Effector memory CD8-positive, alpha-beta T cell (primary cell): ENCODE data around the gene NUP42.

Experiments
- ATAC-seq: fragments of 150-1000 bp; cut with Tn5 transposase; replicated peaks from 2 replicates; pipeline ENCODE4 v1.10.0; 2021; ENCODE audit warnings: mild to moderate bottlenecking, moderate library complexity
- DNase-seq, 3 experiments: peaks; one replicate each; pipeline ENCODE4 v3.0.0; 2021
- H3K27ac Mint-ChIP-seq, 2 donors: one replicate each; pipeline ENCODE4 v1.8.0; 2022; ENCODE audit warnings: mild to moderate bottlenecking in 2 of 2, mixed read lengths in 2 of 2, moderate library complexity in 2 of 2
- H3K27me3 Mint-ChIP-seq, 2 donors: one replicate each; pipeline ENCODE4 v1.8.0; 2022; ENCODE audit warnings: mixed read lengths in 2 of 2
- H3K36me3 Mint-ChIP-seq: one replicate; pipeline ENCODE4 v1.8.0; 2022; ENCODE audit warnings: mild to moderate bottlenecking, moderate library complexity, mixed read lengths; ENCODE audit not compliant: insufficient read depth
- H3K4me1 Mint-ChIP-seq, 2 donors: one replicate each; pipeline ENCODE4 v1.8.0; 2022; ENCODE audit warnings: low read depth in 2 of 2, mixed read lengths in 2 of 2
- H3K4me3 Mint-ChIP-seq, 2 donors: one replicate each; pipeline ENCODE4 v1.8.0; 2022; ENCODE audit warnings: mild to moderate bottlenecking in 2 of 2, mixed read lengths in 2 of 2, moderate library complexity in 2 of 2
- H3K9me3 Mint-ChIP-seq, 2 donors: one replicate each; pipeline ENCODE4 v1.8.0; 2022; ENCODE audit warnings: mixed read lengths in 2 of 2

NUP42 gene

DNA sequence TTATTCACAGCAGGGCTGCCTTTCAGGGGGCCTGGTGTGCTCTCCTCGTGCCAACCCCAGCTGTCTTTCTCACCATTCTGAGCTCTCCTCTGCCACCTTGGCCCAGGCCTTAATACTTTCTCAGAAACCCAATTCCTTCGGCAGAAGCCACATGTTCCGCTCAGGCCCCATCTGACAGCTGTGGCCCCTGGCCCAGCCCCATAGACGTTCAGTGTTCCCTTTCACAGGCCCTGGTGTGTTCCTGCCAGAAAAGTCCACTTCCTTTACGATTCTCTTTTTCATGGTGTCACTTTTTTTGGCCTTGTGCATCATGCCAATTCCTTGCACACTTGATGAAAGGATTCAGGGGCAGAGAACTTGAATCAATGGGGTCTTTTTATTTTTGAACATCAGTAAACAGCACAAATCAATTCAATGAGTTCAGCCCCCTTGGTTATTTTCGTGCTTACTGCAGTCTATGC lies 48.8 kb downstream of the NUP42 start:
- H3K4me3 Mint-ChIP-seq: no peak overlapping the region
- peaks cover 1 to 9% of the 10 kb centered on the region in 2 donors for H3K4me1 Mint-ChIP-seq
- no peak overlapping the region for H3K27ac Mint-ChIP-seq
- H3K27me3 Mint-ChIP-seq: peaks cover 0 to 6% of the 10 kb centered on the region in 2 donors
- H3K9me3 Mint-ChIP-seq: no peaks in the 10 kb centered on the region
- no peak for ATAC-seq
- no peaks in the 10 kb centered on the region for H3K36me3 Mint-ChIP-seq
- no peak for DNase-seq

DNA sequence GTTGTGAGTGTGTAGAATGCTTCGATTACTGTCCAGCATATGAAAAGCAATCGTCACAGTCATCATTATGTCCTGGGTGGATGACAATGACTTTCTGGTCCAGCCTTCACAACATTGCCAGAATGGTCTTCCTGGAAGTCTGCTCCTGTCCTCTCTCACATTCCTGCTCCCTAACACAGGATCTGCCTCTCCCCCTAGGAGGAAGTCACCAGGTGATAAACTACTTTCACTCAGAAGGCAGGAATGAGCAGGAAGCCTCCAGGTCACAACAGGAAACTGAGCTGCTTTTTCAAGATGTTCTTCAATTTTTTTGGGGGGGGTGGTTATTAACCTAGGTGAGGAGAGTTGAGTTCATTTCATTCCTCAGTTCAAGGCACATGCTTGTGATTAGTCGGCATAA lies 51.1 kb downstream of the NUP42 start:
- Mint-ChIP-seq H3K36me3 (no peaks in the 10 kb centered on the region), H3K9me3 (no peaks in the 10 kb centered on the region), H3K27ac (no peak overlapping the region)

DNA sequence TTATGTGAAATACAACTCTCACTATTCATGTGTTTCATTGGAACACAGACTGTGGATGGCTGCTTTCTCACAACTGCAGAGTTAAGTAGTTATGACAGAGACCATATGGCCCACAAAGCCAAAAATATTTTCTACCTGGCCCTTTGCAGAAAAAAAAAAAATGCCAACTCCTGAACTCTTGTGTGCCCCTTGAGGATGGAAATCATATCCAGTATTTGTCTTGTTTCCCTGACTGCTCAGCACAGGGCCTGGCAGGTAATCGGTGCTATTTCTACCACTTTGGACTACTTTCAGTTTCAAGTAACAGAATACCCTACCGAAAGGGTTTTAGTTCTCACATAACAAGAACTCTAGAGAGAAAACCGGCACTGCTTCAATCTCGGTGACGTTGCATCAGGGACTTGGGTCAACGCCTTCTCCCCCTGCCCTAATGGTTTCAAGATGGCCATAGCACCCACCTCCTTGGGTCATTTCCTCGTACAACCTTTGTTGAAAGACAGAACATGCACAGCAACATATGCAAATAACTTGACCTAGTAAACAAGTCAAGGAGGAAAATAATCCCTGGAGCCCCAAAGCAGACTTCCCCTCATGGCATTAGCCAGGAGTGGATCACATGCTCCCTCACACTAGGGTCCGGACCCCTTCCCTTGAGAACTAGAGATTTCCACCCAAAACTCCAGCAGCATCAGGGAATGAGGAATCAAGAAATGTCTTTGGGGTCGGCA lies 52.9 kb downstream of the NUP42 start:
- ATAC-seq (peak; percentile 44), DNase-seq (no peak)
- Mint-ChIP-seq H3K27me3 (no peaks in the 10 kb centered on the region), H3K4me1 (peaks cover 1 to 9% of the 10 kb centered on the region in 2 donors), H3K9me3 (no peaks in the 10 kb centered on the region), H3K27ac (peak overlapping the region; percentile 52 to 59), H3K4me3 (peak overlapping the region; percentile 62 to 65), H3K36me3 (no peaks in the 10 kb centered on the region)

More for the DNA sequence above, 51.1 kb downstream of the NUP42 start:
- H3K4me1 Mint-ChIP-seq: peaks cover 1 to 9% of the 10 kb centered on the region in 2 donors
- DNase-seq (no peak), ATAC-seq (no peak)
- no peak overlapping the region for H3K4me3 Mint-ChIP-seq
- peaks cover 0 to 1% of the 10 kb centered on the region in 2 donors for H3K27me3 Mint-ChIP-seq

DNA sequence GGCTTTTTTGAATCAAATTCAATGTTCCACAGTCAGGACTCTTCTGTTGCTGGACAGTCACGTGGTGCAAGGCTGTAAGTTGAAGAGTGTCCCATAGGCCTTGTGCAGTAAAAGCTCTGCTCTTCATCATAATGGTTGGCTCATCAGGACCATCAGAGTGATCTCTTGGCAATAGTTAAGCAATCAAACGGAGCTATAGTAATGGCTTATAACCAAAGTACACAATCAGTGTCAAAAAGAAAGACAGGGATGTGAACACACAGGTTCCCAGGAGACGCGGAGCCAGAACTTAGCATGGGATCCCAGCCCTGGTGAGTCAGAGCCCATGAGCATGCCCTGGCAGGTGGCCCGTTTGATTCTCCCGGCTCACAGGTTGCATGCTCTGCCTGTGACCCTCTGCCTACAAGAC lies 54.0 kb downstream of the NUP42 start:
- Mint-ChIP-seq H3K9me3 (no peaks in the 10 kb centered on the region), H3K27me3 (no peaks in the 10 kb centered on the region), H3K4me1 (peaks cover 1 to 9% of the 10 kb centered on the region in 2 donors), H3K4me3 (no peak overlapping the region), H3K27ac (no peak overlapping the region), H3K36me3 (no peaks in the 10 kb centered on the region)
- ATAC-seq (no peak), DNase-seq (no peak)

DNA sequence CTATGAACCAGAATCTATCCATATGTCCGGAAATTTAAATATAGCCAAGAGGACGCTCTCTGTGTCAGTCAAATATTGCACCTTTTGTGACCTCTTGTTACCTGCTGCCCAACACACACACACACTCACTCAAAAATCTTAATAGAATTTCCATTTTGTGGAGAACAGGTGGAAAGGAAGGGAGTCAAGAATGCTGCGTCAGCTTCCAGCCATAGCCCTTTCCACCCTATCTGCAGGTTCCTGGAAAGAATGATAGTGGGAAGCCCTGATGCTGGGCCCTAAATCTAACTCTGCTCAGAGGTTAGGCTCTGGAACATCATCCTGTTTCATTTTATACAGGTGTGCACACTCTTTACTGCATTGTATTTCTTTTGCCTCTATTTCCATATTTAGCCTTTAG lies 55.2 kb downstream of the NUP42 start:
- H3K4me1 Mint-ChIP-seq: peaks cover 1 to 9% of the 10 kb centered on the region in 2 donors
- no peaks in the 10 kb centered on the region for H3K9me3 Mint-ChIP-seq
- ATAC-seq: no peak

DNA sequence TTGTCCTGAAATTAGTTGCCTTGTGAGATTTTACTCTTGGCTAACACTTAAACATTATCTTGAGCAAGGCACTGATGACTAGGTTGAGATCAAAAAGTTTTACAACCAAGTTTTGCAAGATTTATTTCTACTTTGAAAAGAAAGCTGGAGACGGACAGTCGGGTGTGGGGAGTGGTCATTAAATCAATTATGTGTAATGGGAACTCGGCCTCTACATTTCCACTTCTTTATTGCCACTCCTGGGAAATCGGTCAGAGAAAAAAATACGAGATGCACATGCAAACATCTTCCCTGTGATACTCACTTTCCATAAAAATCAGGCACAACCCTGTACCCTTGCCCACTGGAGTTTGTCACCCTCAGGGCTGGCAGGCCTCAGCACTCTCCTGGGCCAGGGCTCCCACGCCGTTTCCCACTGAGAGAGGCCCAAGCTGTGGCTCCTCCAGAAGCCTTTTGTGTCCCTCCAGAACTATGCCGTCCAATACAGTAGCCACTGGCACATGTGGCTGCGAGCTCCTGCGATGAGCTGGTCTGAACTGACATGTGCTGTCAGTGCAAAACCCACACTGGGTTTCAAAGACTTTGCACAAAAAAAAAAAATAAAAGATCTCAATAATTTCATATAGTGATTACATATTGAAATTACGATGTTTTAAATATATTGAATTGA lies 57.3 kb downstream of the NUP42 start:
- Mint-ChIP-seq H3K9me3 (no peaks in the 10 kb centered on the region), H3K27me3 (peaks cover 3 to 24% of the 10 kb centered on the region in 2 donors), H3K27ac (no peak overlapping the region), H3K36me3 (no peaks in the 10 kb centered on the region), H3K4me3 (no peak overlapping the region), H3K4me1 (peaks cover 1 to 8% of the 10 kb centered on the region in 2 donors)
- no peak for DNase-seq
- no peak for ATAC-seq

More for the DNA sequence above, 55.2 kb downstream of the NUP42 start:
- Mint-ChIP-seq H3K27ac (no peak overlapping the region), H3K36me3 (no peaks in the 10 kb centered on the region), H3K4me3 (no peak overlapping the region), H3K27me3 (peaks cover 0 to 3% of the 10 kb centered on the region in 2 donors)
- DNase-seq: no peak

DNA sequence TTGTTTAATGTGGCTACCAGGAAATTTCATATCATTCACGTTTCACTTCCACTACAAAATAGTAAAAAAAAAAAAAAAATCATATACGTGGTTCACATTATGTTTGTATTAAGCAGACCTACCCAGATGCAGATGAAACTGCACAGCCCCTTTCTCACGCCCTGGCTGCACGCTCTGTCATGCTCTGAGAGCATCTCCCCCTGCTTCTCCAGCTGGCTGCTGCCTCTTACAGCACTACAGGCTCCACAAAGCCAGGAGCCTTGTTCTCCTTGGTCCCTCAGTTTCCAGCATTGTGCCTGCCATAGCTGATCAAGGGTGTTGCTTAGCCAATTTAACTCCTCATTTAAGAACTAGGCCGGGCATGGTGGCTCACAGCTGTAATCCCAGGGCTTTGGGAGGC lies 57.9 kb downstream of the NUP42 start:
- ATAC-seq: no peak
- peaks cover 0 to 3% of the 10 kb centered on the region in 2 donors for H3K4me1 Mint-ChIP-seq
- no peaks in the 10 kb centered on the region for H3K9me3 Mint-ChIP-seq
- no peak overlapping the region for H3K4me3 Mint-ChIP-seq
- no peak for DNase-seq
- no peaks in the 10 kb centered on the region for H3K36me3 Mint-ChIP-seq
- H3K27ac Mint-ChIP-seq: no peak overlapping the region
- peaks cover 9 to 29% of the 10 kb centered on the region in 2 donors for H3K27me3 Mint-ChIP-seq

DNA sequence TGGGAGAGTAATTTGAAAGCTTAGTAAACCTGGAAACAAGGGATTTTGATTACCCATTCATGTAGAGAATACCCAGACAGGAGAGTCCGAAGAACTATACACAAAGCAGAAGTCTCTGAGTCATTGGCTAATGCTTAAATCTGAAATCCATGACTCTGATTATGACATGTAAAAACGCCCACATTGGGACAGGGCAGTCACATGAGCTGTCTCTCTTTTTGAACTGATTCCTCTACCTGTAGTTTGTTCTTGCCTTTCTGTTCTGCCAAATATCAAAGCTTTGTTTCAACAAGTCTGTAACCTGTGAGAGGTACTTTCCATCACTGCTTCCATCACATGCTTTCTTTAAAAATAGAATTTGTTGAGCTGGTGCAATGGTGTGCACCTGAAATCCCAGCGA lies 60.5 kb downstream of the NUP42 start:
- Mint-ChIP-seq H3K4me1 (no peaks in the 10 kb centered on the region), H3K27ac (no peak overlapping the region)
- ATAC-seq: no peak

DNA sequence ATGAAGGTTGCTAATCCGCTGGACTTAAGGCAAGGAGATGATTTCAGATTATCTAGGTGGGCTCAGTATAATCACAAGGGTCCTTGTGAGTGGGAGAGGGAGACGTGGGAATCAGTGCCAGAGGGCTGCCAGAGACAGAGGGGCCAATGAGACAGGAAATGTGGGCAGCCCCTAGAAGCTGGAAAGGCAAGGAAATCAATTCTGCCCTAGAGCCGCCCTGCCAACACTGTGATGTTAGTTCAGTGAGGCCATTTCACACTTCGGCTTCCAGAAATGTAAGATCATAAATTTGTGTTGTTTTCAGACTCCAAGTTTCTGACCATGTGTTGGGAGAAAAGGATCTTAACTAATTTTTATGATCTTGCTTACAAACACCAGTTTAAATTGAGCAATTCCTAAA lies 61.1 kb downstream of the NUP42 start:
- DNase-seq: no peak
- ATAC-seq: no peak
- Mint-ChIP-seq H3K27ac (no peak overlapping the region), H3K36me3 (no peaks in the 10 kb centered on the region), H3K4me3 (no peak overlapping the region), H3K4me1 (no peaks in the 10 kb centered on the region), H3K27me3 (peaks cover 35 to 57% of the 10 kb centered on the region in 2 donors), H3K9me3 (no peaks in the 10 kb centered on the region)

More for the DNA sequence above, 60.5 kb downstream of the NUP42 start:
- Mint-ChIP-seq H3K36me3 (no peaks in the 10 kb centered on the region), H3K4me3 (no peak overlapping the region), H3K9me3 (no peaks in the 10 kb centered on the region), H3K27me3 (peaks cover 31 to 50% of the 10 kb centered on the region in 2 donors)
- no peak for DNase-seq

DNA sequence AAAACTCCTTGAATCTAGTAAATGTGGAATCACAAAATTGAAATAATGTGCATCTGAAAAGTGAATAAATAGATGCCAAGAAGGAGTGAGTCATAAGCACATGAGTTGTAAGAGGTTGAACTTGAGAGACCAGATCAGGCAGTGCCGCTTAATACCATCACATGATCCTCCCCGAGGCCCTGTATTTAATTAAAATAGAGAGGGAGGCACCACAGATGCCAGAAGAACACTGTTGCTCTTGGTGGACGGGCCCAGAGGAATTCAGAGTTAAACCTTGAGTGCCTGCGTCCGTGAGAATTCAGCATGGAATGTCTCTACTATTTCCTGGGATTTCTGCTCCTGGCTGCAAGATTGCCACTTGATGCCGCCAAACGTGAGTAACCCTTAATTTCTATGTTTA lies 64.7 kb downstream of the NUP42 start, which contains the start of gene GPNMB:
GPNMB (plus strand) TSS at position 221 of the 400 bp plus-strand sequence; CDS start at position 304, 83 bp downstream.
- Mint-ChIP-seq H3K4me1 (no peaks in the 10 kb centered on the region), H3K27ac (no peak within 1 kb of the TSS), H3K9me3 (no peaks in the 10 kb centered on the region), H3K4me3 (no peak within 1 kb of the TSS), H3K36me3 (no peaks in the 10 kb centered on the region), H3K27me3 (peaks cover 66 to 93% of the 10 kb centered on the region in 2 donors)
- no peak for ATAC-seq
- DNase-seq: no peak

DNA sequence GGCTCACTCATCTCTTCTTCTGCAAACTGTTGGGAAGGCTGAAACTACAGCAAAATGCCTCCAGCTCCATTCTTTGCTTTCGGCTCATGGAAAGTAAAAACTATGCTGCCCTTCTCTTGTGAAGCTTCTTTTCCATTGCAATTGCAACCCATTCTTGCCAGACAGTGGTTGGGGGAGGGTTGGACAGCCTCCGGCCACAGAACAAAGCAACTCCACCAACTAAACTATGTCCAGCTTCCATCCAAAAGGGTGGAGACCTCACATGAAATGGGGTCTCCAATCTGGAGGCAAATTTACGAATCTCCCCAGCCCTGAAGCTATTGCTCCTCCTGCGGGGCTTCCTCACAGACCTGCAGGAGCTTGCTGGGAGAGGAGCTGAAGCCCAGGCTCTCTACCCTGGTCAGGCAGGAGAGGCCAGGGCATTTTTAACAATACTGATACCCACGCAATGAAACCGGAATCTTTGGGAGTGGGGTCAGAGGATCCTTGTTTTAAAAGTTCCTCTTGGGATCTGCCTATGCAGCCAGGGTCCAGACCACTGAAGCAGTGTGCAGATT lies 65.3 kb downstream of the NUP42 start:
- ATAC-seq (no peak), DNase-seq (no peak)
- Mint-ChIP-seq H3K27ac (no peak overlapping the region), H3K4me3 (no peak overlapping the region), H3K4me1 (no peaks in the 10 kb centered on the region), H3K36me3 (no peaks in the 10 kb centered on the region), H3K27me3 (peaks cover 72 to 94% of the 10 kb centered on the region in 2 donors), H3K9me3 (no peaks in the 10 kb centered on the region)

DNA sequence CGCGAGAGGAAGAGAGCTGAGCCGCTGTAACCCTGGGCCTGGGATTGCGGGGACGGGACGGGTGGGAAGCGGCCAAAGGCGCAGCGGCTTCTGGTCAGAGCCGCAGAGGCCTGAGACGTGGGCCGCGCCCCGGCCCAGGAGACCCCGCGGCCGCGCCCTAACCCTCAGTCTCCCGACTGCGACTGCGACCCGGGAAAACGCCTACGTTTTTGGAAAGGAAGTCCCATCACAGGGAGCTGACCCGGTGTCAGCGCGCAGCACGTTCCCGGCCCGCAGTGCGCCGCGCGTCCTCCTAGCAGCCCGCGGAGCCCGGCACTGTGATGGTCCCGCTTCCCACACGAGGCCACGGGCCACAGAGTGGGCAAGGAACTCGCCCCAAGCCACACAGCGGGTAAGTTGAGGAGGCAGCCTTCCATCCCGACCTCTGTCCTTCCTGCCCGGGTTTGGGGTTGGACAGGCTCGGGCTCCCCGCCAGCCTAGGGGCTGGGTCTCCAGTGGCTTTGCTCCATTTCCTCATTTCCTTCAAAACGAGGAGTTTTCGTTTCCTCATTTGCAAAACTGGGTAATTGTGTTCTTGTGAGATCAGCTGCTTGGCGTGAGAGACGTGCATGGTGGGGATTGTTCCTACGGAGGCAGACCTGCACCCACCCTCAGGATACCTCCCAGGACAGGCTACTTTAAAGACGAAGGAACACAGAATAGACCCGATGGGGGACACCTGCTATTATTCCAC lies 65.9 kb downstream of the NUP42 start:
- H3K36me3 Mint-ChIP-seq: no peaks in the 10 kb centered on the region
- no peak overlapping the region for H3K27ac Mint-ChIP-seq
- H3K4me1 Mint-ChIP-seq: no peaks in the 10 kb centered on the region
- H3K4me3 Mint-ChIP-seq: peak overlapping the region in 1 of 2 donors; percentile 12
- H3K9me3 Mint-ChIP-seq: no peaks in the 10 kb centered on the region
- ATAC-seq (peak; percentile 10), DNase-seq (no peak)
- peaks cover 77 to 94% of the 10 kb centered on the region in 2 donors for H3K27me3 Mint-ChIP-seq

DNA sequence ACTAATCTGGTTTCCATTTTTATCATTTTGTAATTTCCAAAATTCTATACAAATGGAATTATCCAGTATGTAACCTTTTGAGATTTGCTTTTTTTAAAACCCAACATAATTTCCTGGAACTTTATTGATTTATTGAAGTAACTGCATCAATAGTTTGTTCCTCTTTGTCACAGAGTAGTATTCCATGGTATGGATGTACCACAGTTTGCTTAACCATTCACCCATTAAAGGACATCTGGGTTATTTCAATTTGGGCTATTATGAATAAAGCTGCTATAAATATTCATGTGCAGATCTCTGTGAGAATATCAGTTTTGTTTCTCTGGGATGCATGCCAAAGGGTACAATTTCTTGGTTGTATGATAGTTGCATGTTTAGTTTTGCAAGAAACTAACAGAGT lies 67.6 kb downstream of the NUP42 start:
- no peaks in the 10 kb centered on the region for H3K4me1 Mint-ChIP-seq
- DNase-seq (no peak), ATAC-seq (no peak)
- peaks cover 83 to 87% of the 10 kb centered on the region in 2 donors for H3K27me3 Mint-ChIP-seq
- H3K4me3 Mint-ChIP-seq: no peak overlapping the region
- no peaks in the 10 kb centered on the region for H3K36me3 Mint-ChIP-seq
- no peak overlapping the region for H3K27ac Mint-ChIP-seq
- H3K9me3 Mint-ChIP-seq: no peaks in the 10 kb centered on the region
